Prostate gland (tissue), 2 donors: ENCODE data around the gene SMG1. TPM values are rescaled to one million over a fixed set of nuclear protein-coding genes. Genes with fewer than 3 reads are reported as not detected.

ENCODE experiments used
- DNase-seq: peaks from one replicate; pipeline ENCODE4 v3.0.0-alpha.2; 2019; ENCODE audit warnings: low spot score
- H3K27ac ChIP-seq, 2 donors: fragments of 200-600 bp; sonication (generic); 2 replicates each; pipeline ENCODE4 v1.5.1; 2017 to 2019
- H3K27me3 ChIP-seq: fragments of 200-600 bp; sonication (generic); replicated peaks from 2 replicates; pipeline ENCODE4 v1.5.1; 2019; ENCODE audit not compliant: insufficient read depth
- H3K36me3 ChIP-seq, 2 donors: fragments of 200-600 bp; sonication (generic); 1 replicate in 1 of 2; 2 replicates in 1 of 2; pipeline versions ENCODE4 v1.5.1 to v1.8.1; 2017 to 2019
- H3K4me1 ChIP-seq: fragments of 200-600 bp; sonication (generic); replicated peaks from 2 replicates; pipeline ENCODE4 v1.5.1; 2019
- H3K4me3 ChIP-seq, 2 donors: fragments of 200-600 bp; sonication (generic); 2 replicates each; pipeline ENCODE4 v1.5.1; 2017 to 2019
- H3K9me3 ChIP-seq: fragments of 200-600 bp; sonication (generic); 2 replicates; pipeline ENCODE4 v1.5.1; 2017
- POLR2A ChIP-seq: fragments of 450-650 bp; IDR thresholded peaks from one replicate; pipeline ENCODE4 v1.6.1; 2016; ENCODE audit warnings: antibody characterized with exemption, mild to moderate bottlenecking
- POLR2AphosphoS5 ChIP-seq: sonication (generic); formaldehyde crosslinking; IDR thresholded peaks from one replicate; pipeline ENCODE4 v1.6.1; 2017; ENCODE audit warnings: antibody characterized with exemption
- WGBS: methylation state at CpG from one replicate; pipeline ENCODE4 v1.1.5; 2018; 5-methylcytosine and 5-hydroxymethylcytosine counted together
- intact Hi-C: fragments of 100-400 bp; cut with DNase I; formaldehyde crosslinking; loops from one replicate; pipeline ENCODE4 v1.14.2; 2022
- total RNA-seq, 2 donors: library from RNA; depleted of rRNA; stranded (reverse); fragments of >200 nt; gene quantifications; one replicate each; pipeline ENCODE4 v1.1.0, GENCODE V29; 2016
- TF ChIP-seq, protein P1 (sequence below), 4 experiments: fragments of 200-600 bp in 2 of 4; fragments of 450-650 bp in 2 of 4; sonication (generic) in 2 of 4; IDR thresholded peaks; 1 replicate in 3 of 4; 2 replicates in 1 of 4; pipeline ENCODE4 v1.5.1; 2016 to 2019; ENCODE audit warnings: antibody characterized with exemption in 4 of 4, mild to moderate bottlenecking in 2 of 4, moderate library complexity in 2 of 4

Gene SMG1
- total RNA-seq, 2 donors from 2014 or later: 67.0 to 95.7 TPM

DNA sequence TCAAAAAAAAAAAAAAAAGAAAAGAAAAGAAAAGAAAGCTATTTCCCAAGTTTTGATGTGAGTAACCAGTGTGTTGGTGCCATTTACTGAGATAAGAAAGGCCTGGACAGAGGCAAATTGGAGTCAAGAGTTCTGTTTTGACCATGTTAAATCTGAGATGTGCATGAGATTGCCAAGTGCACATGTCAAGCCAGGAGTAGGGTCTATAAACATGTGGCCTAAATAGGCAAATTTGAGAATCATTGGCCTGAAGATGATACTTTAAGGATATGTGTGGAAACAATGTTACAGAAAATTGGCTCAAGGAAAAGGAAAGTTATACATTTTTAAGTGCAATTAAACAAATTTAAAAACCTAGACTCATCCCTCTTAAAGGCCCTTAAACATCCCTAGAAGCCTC, 15.3 kb upstream of the SMG1 start:
- Histone ChIP-seq H3K27me3 (no peaks in the 10 kb centered on the region), H3K36me3 (no peaks in the 10 kb centered on the region), H3K4me3 (no peak overlapping the region), H3K27ac (no peak overlapping the region), H3K4me1 (no peaks in the 10 kb centered on the region), H3K9me3 (no peaks in the 10 kb centered on the region)
- intact Hi-C loops: no loop called here
- TF ChIP-seq POLR2AphosphoS5 (no peak), POLR2A (no peak)
- TF ChIP-seq, protein P1, sequence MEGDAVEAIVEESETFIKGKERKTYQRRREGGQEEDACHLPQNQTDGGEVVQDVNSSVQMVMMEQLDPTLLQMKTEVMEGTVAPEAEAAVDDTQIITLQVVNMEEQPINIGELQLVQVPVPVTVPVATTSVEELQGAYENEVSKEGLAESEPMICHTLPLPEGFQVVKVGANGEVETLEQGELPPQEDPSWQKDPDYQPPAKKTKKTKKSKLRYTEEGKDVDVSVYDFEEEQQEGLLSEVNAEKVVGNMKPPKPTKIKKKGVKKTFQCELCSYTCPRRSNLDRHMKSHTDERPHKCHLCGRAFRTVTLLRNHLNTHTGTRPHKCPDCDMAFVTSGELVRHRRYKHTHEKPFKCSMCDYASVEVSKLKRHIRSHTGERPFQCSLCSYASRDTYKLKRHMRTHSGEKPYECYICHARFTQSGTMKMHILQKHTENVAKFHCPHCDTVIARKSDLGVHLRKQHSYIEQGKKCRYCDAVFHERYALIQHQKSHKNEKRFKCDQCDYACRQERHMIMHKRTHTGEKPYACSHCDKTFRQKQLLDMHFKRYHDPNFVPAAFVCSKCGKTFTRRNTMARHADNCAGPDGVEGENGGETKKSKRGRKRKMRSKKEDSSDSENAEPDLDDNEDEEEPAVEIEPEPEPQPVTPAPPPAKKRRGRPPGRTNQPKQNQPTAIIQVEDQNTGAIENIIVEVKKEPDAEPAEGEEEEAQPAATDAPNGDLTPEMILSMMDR (IDR thresholded peaks at IDR 0.05): no peak
- DNase-seq: no peak

DNA sequence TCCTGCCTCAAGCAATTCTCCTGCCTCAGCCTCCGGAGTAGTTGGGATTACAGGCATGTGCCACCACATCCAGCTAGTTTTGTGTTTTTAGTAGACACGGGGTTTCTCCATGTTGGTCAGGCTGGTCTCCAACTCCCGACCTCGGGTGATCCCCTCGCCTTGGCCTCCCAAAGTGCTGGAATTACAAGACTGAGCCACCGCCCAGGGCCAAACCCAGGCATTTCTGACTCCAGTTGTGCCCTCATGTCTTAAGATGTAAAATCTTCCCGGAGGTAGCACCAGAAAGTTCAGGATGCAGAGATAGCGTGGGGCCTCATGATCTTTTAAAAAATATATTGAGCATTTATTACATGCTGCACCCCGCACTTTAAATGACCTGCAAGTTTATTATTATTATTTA, 12.8 kb upstream of the SMG1 start:
- no peak for DNase-seq
- 94% methylated on average over 9 of the region's 9 CpGs for WGBS
- H3K27me3 ChIP-seq: no peaks in the 10 kb centered on the region
- no peak for TF ChIP-seq POLR2AphosphoS5
- TF ChIP-seq, protein P1 (IDR thresholded peaks at IDR 0.05): no peak
- no peak overlapping the region for H3K27ac ChIP-seq
- intact Hi-C loops: no loop called here
- no peaks in the 10 kb centered on the region for H3K4me1 ChIP-seq
- no peaks in the 10 kb centered on the region for H3K9me3 ChIP-seq
- no peaks in the 10 kb centered on the region for H3K36me3 ChIP-seq
- no peak overlapping the region for H3K4me3 ChIP-seq

DNA sequence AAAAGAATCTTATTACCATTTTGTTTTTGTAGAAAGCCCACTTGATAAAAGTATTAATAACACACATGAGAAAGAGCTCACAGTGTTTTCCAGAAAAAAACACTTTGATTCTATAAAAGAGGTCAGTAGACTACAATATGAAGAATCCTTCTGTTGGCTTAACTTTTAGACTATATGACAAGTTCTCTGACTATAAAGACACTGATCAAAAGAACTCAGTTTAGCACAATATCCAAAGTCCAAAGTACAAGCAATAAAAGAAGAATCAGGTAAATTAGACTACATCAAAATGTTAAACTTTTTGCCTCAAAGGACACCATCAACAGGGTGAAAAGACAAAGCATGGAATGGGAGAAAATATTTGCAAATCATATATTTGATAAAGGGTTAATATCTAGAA, 11.2 kb upstream of the SMG1 start:
- Histone ChIP-seq H3K4me1 (no peaks in the 10 kb centered on the region), H3K4me3 (no peak overlapping the region), H3K9me3 (no peaks in the 10 kb centered on the region), H3K36me3 (no peaks in the 10 kb centered on the region), H3K27ac (no peak overlapping the region), H3K27me3 (no peaks in the 10 kb centered on the region)
- intact Hi-C loops: no loop called here
- no peak for DNase-seq
- TF ChIP-seq POLR2AphosphoS5 (no peak), POLR2A (no peak)
- TF ChIP-seq, protein P1 (IDR thresholded peaks at IDR 0.05): no peak

DNA sequence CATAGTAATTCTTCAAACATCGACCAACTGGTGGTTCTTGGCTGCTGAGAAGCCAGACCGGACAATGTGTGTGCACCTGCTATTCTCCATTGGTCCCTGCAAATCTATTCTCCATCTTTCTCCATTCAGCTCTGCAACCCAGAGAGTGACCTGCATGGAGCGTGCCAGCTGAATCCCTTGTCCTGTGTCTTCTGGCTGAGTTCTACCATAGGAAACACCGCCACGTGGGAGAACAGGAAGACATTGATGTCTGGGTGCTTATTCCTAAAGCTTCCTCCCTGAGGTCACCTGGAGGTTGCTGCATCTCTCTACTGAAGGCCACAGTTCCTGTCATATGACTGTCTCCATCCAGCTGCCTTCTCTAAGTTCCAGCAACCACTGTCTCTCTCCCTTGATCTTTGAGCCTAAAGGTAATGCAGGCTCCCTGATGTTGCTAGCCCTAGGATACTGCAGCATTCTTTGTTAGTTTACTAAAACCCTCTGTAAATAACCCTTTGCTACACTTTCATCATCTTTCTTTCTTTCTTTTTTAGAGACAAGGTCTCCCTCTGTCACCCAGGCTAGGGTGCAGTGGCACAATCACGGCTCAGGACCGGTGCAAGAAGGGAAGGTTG, 10.6 kb upstream of the SMG1 start:
- no peak for DNase-seq
- Histone ChIP-seq H3K36me3 (no peaks in the 10 kb centered on the region), H3K27ac (no peak overlapping the region), H3K4me1 (no peaks in the 10 kb centered on the region), H3K27me3 (no peaks in the 10 kb centered on the region), H3K9me3 (no peaks in the 10 kb centered on the region), H3K4me3 (no peak overlapping the region)
- TF ChIP-seq POLR2A: no peak
- TF ChIP-seq, protein P1 (IDR thresholded peaks at IDR 0.05): no peak
- no peak for TF ChIP-seq POLR2AphosphoS5
- intact Hi-C loops: no loop called here
- WGBS: 88% methylated on average over 7 of the region's 7 CpGs

DNA sequence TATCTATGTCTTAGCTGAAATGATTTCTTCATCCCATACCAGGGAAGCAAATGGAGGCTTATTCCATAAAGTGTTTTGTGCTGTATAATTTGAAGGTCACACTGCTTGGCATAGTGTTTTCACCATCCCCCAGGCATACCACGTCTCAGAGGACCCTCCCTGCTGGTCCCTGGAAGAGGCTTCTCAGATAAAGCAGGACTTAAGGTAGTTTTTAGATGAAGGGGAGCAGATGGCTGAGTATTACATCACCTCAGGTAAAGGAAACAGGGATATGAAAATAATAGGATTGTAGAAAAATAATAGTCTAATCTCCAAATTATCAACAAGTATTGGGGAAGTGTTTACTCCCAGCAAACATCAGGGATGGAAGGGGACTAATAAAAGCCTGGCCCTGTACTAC, 7.3 kb upstream of the SMG1 start:
- H3K4me1 ChIP-seq: no peaks in the 10 kb centered on the region
- intact Hi-C loops: no loop called here
- H3K36me3 ChIP-seq: no peaks in the 10 kb centered on the region
- DNase-seq: no peak
- TF ChIP-seq POLR2A (no peak), POLR2AphosphoS5 (no peak)
- TF ChIP-seq, protein P1 (IDR thresholded peaks at IDR 0.05): no peak
- no peaks in the 10 kb centered on the region for H3K27me3 ChIP-seq
- no peak overlapping the region for H3K27ac ChIP-seq
- WGBS: 19% methylated on average over 1 of the region's 1 CpG
- no peaks in the 10 kb centered on the region for H3K9me3 ChIP-seq
- no peak overlapping the region for H3K4me3 ChIP-seq
